ENCODE data around the gene FECH.
"Not testable (repeated sequence)": the region's sequence is repeated elsewhere in the genome, so short reads cannot be mapped to it uniquely, and the experiment has no call there.

The FECH gene

GRCh38 chr18:57618910-57619309, 32.4 kb upstream of the FECH start:
- H3K9me3 ChIP-seq (ENCODE audit: control insufficient read depth, insufficient read depth, low read depth, low read length): no peaks in the 10 kb centered on the region
- H3K27ac ChIP-seq (ENCODE audit: low read depth, low read length): no peak overlapping the region
- 0 out of 2 replicates have a peak, but pooled peaks cover 4% of the 10 kb centered on the region for H3K4me1 ChIP-seq (ENCODE audit: control insufficient read depth, insufficient read depth, low read length)
- no peak overlapping the region for H3K4me3 ChIP-seq (ENCODE audit: low read depth, low read length)
- peaks cover 51% of the 10 kb centered on the region for H3K36me3 ChIP-seq (ENCODE audit: control insufficient read depth, insufficient read depth, low read length)
- H3K9ac ChIP-seq (ENCODE audit: low read length): no peak overlapping the region
- no peaks in the 10 kb centered on the region for H3K27me3 ChIP-seq (ENCODE audit: control insufficient read depth, insufficient read depth, low read length)

DNA sequence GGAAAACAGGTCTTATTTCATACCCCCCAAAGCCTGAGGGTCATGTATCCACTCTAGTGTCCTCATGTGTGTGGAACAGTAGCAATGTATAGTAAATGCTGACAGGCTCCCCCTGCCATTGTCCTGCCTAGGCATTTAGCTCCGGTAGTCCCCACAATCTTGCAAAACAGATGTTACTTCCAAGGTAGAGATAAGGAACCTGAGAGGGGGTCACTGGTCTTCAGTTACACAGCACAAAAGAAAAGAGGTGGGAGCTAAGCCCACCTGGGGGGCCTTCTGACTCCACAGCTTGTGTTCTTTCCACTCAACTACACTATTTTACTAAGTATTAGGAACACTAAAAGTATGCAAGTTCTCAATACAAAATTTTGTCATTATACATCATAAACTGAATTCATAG, 17.4 kb upstream of the FECH start:
- Histone ChIP-seq H3K4me1 (ENCODE audit: control insufficient read depth, insufficient read depth, low read length) (no peaks in the 10 kb centered on the region), H3K4me3 (ENCODE audit: low read depth, low read length) (no peak overlapping the region), H3K27me3 (ENCODE audit: control insufficient read depth, insufficient read depth, low read length) (no peaks in the 10 kb centered on the region), H3K9me3 (ENCODE audit: control insufficient read depth, insufficient read depth, low read depth, low read length) (no peaks in the 10 kb centered on the region), H3K36me3 (ENCODE audit: control insufficient read depth, insufficient read depth, low read length) (peaks cover 94% of the 10 kb centered on the region), H3K27ac (ENCODE audit: low read depth, low read length) (no peak overlapping the region), H3K9ac (ENCODE audit: low read length) (no peak overlapping the region)

- no peaks in the 10 kb centered on the region for H3K27me3 ChIP-seq (ENCODE audit: control insufficient read depth, insufficient read depth, low read length)
- no peaks in the 10 kb centered on the region for H3K9me3 ChIP-seq (ENCODE audit: control insufficient read depth, insufficient read depth, low read depth, low read length)
- peaks cover 26% of the 10 kb centered on the region for H3K36me3 ChIP-seq (ENCODE audit: control insufficient read depth, insufficient read depth, low read length)
- no peak overlapping the region for H3K4me3 ChIP-seq (ENCODE audit: low read depth, low read length)
- H3K27ac ChIP-seq (ENCODE audit: low read depth, low read length): no peak overlapping the region
- H3K4me1 ChIP-seq (ENCODE audit: control insufficient read depth, insufficient read depth, low read length): no peaks in the 10 kb centered on the region
- H3K9ac ChIP-seq (ENCODE audit: low read length): no peak overlapping the region
Observed at GRCh38 chr18:57595347-57595746, 8.8 kb upstream of the FECH start.

- H3K27ac ChIP-seq (ENCODE audit: low read depth, low read length); H3K27me3 ChIP-seq (ENCODE audit: control insufficient read depth, insufficient read depth, low read length); H3K9ac ChIP-seq (ENCODE audit: low read length); H3K4me1 ChIP-seq (ENCODE audit: control insufficient read depth, insufficient read depth, low read length); H3K4me3 ChIP-seq (ENCODE audit: low read depth, low read length); H3K9me3 ChIP-seq (ENCODE audit: control insufficient read depth, insufficient read depth, low read depth, low read length); H3K36me3 ChIP-seq (ENCODE audit: control insufficient read depth, insufficient read depth, low read length): not testable (repeated sequence)
Observed at GRCh38 chr18:57592716-57593115, 6.2 kb upstream of the FECH start.

GRCh38 chr18:57589161-57589560, 2.7 kb upstream of the FECH start:
- no peaks in the 10 kb centered on the region for H3K9me3 ChIP-seq (ENCODE audit: control insufficient read depth, insufficient read depth, low read depth, low read length)
- H3K4me1 ChIP-seq (ENCODE audit: control insufficient read depth, insufficient read depth, low read length): peaks cover 12% of the 10 kb centered on the region; the same call in 1 of the 2 replicates
- no peak overlapping the region for H3K4me3 ChIP-seq (ENCODE audit: low read depth, low read length)
- no peak overlapping the region for H3K27ac ChIP-seq (ENCODE audit: low read depth, low read length)
- no peaks in the 10 kb centered on the region for H3K27me3 ChIP-seq (ENCODE audit: control insufficient read depth, insufficient read depth, low read length)
- no peaks in the 10 kb centered on the region for H3K36me3 ChIP-seq (ENCODE audit: control insufficient read depth, insufficient read depth, low read length)
- no peak overlapping the region for H3K9ac ChIP-seq (ENCODE audit: low read length)

GRCh38 chr18:57587098-57587661, 678 bp upstream of the FECH start:
- peak overlapping the region; percentile 84 for H3K9ac ChIP-seq (ENCODE audit: low read length)

DNA sequence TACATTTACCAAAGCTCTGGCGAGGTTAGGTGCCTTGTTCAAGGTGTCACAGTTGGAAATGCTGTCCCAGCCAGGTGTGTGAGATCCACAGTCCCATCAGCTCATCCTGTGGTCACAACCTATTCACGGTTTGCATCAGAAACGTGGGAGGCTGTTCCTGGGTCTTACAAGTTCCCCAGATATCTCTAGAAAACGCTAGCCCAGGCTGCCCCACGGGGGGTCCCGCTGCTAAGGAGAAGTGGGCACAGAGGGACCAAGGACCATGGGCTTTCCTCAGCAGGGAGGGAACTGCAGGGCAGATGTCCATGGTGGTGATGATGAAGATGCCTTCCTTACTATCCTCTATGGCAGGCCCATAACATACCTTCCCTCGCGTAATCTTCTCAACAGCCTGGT, 649 bp downstream of the FECH start:
- no peaks in the 10 kb centered on the region for H3K27me3 ChIP-seq (ENCODE audit: control insufficient read depth, insufficient read depth, low read length)
- H3K4me3 ChIP-seq (ENCODE audit: low read depth, low read length): peak overlapping the region; percentile 69
- 0 out of 2 replicates have a peak, but pooled peaks cover 3% of the 10 kb centered on the region for H3K36me3 ChIP-seq (ENCODE audit: control insufficient read depth, insufficient read depth, low read length)
- H3K9me3 ChIP-seq (ENCODE audit: control insufficient read depth, insufficient read depth, low read depth, low read length): no peaks in the 10 kb centered on the region
- peak overlapping the region; percentile 84 for H3K9ac ChIP-seq (ENCODE audit: low read length)
- H3K27ac ChIP-seq (ENCODE audit: low read depth, low read length): no peak overlapping the region
- peaks cover 12% of the 10 kb centered on the region; the same call in 1 of the 2 replicates for H3K4me1 ChIP-seq (ENCODE audit: control insufficient read depth, insufficient read depth, low read length)

More at GRCh38 chr18:57587098-57587661, 678 bp upstream of the FECH start:
- Histone ChIP-seq H3K27me3 (ENCODE audit: control insufficient read depth, insufficient read depth, low read length) (no peaks in the 10 kb centered on the region), H3K4me1 (ENCODE audit: control insufficient read depth, insufficient read depth, low read length) (peaks cover 12% of the 10 kb centered on the region; the same call in 1 of the 2 replicates), H3K36me3 (ENCODE audit: control insufficient read depth, insufficient read depth, low read length) (0 out of 2 replicates have a peak, but pooled peaks cover 3% of the 10 kb centered on the region), H3K27ac (ENCODE audit: low read depth, low read length) (no peak overlapping the region), H3K9me3 (ENCODE audit: control insufficient read depth, insufficient read depth, low read depth, low read length) (no peaks in the 10 kb centered on the region), H3K4me3 (ENCODE audit: low read depth, low read length) (peak overlapping the region; percentile 69)

GRCh38 chr18:57585421-57585820, 1.1 kb downstream of the FECH start:
- peak overlapping the region; percentile 84 for H3K9ac ChIP-seq (ENCODE audit: low read length)
- H3K27me3 ChIP-seq (ENCODE audit: control insufficient read depth, insufficient read depth, low read length): no peaks in the 10 kb centered on the region
- H3K4me3 ChIP-seq (ENCODE audit: low read depth, low read length): peak overlapping the region; percentile 69
- peaks cover 12% of the 10 kb centered on the region; the same call in 1 of the 2 replicates for H3K4me1 ChIP-seq (ENCODE audit: control insufficient read depth, insufficient read depth, low read length)
- no peaks in the 10 kb centered on the region for H3K9me3 ChIP-seq (ENCODE audit: control insufficient read depth, insufficient read depth, low read depth, low read length)
- 0 out of 2 replicates have a peak, but pooled peaks cover 3% of the 10 kb centered on the region for H3K36me3 ChIP-seq (ENCODE audit: control insufficient read depth, insufficient read depth, low read length)
- no peak overlapping the region for H3K27ac ChIP-seq (ENCODE audit: low read depth, low read length)

GRCh38 chr18:57584444-57584843, 2.1 kb downstream of the FECH start:
- H3K27me3 ChIP-seq (ENCODE audit: control insufficient read depth, insufficient read depth, low read length): no peaks in the 10 kb centered on the region
- peaks cover 12% of the 10 kb centered on the region; the same call in 1 of the 2 replicates for H3K4me1 ChIP-seq (ENCODE audit: control insufficient read depth, insufficient read depth, low read length)
- no peak overlapping the region for H3K4me3 ChIP-seq (ENCODE audit: low read depth, low read length)

GRCh38 chr18:57583297-57583835, 3.1 kb downstream of the FECH start:
- peaks cover 12% of the 10 kb centered on the region; the same call in 1 of the 2 replicates for H3K4me1 ChIP-seq (ENCODE audit: control insufficient read depth, insufficient read depth, low read length)
- no peaks in the 10 kb centered on the region for H3K9me3 ChIP-seq (ENCODE audit: control insufficient read depth, insufficient read depth, low read depth, low read length)
- peaks cover 14% of the 10 kb centered on the region for H3K36me3 ChIP-seq (ENCODE audit: control insufficient read depth, insufficient read depth, low read length)
- no peak overlapping the region for H3K9ac ChIP-seq (ENCODE audit: low read length)
- H3K27me3 ChIP-seq (ENCODE audit: control insufficient read depth, insufficient read depth, low read length): no peaks in the 10 kb centered on the region
- H3K4me3 ChIP-seq (ENCODE audit: low read depth, low read length): no peak overlapping the region
- H3K27ac ChIP-seq (ENCODE audit: low read depth, low read length): no peak overlapping the region

More at GRCh38 chr18:57584444-57584843, 2.1 kb downstream of the FECH start:
- Histone ChIP-seq H3K9ac (ENCODE audit: low read length) (no peak overlapping the region), H3K27ac (ENCODE audit: low read depth, low read length) (no peak overlapping the region), H3K9me3 (ENCODE audit: control insufficient read depth, insufficient read depth, low read depth, low read length) (no peaks in the 10 kb centered on the region), H3K36me3 (ENCODE audit: control insufficient read depth, insufficient read depth, low read length) (peaks cover 8% of the 10 kb centered on the region)

GRCh38 chr18:57581301-57581934, 5.1 kb downstream of the FECH start:
- Histone ChIP-seq H3K4me1 (ENCODE audit: control insufficient read depth, insufficient read depth, low read length) (peaks cover 6% of the 10 kb centered on the region; the same call in 1 of the 2 replicates), H3K4me3 (ENCODE audit: low read depth, low read length) (no peak overlapping the region), H3K9me3 (ENCODE audit: control insufficient read depth, insufficient read depth, low read depth, low read length) (no peaks in the 10 kb centered on the region), H3K27me3 (ENCODE audit: control insufficient read depth, insufficient read depth, low read length) (no peaks in the 10 kb centered on the region), H3K27ac (ENCODE audit: low read depth, low read length) (no peak overlapping the region), H3K9ac (ENCODE audit: low read length) (no peak overlapping the region), H3K36me3 (ENCODE audit: control insufficient read depth, insufficient read depth, low read length) (peaks cover 27% of the 10 kb centered on the region)

Data from HUES6 (cell line).